OCI-LY3 (cell line): ENCODE results near the gene ZFX.

Source experiments
- H2AFZ ChIP-seq: fragments of 200-600, 300-600 bp; shearing (Covaris generic); 2 replicates; pipeline ENCODE4 v1.6.0; 2014; ENCODE audit warnings: antibody characterized with exemption, low read depth, low read length
- H3K27ac ChIP-seq: fragments of 200-600, 300-600 bp; sonication (generic); 2 replicates; pipeline ENCODE4 v1.5.1; 2014; ENCODE audit warnings: mild to moderate bottlenecking, low read length, moderate library complexity, mixed read lengths
- H3K27me3 ChIP-seq: fragments of 200-600, 300-600 bp; sonication (generic); 2 replicates; pipeline ENCODE4 v1.6.1; 2014; ENCODE audit warnings: low read depth, low read length, mixed read lengths
- H3K36me3 ChIP-seq: fragments of 200-600, 300-600 bp; sonication (generic); replicated peaks from 2 replicates; pipeline ENCODE3; 2014; ENCODE audit warnings: low read depth, low read length, mixed read lengths
- H3K4me1 ChIP-seq: fragments of 300-600, 200-600 bp; sonication (generic); 2 replicates; pipeline ENCODE4 v1.6.1; 2014; ENCODE audit warnings: low read length, mixed read lengths
- H3K4me2 ChIP-seq: fragments of 200-600, 300-600 bp; sonication (generic); 2 replicates; pipeline ENCODE4 v1.6.1; 2014; ENCODE audit warnings: low read length, mixed read lengths
- H3K4me3 ChIP-seq: fragments of 300-600, 200-600 bp; sonication (generic); 2 replicates; pipeline ENCODE4 v1.5.1; 2014; ENCODE audit warnings: antibody characterized with exemption, mild to moderate bottlenecking, low read length, moderate library complexity
- H3K79me2 ChIP-seq: fragments of 300-600, 200-600 bp; shearing (Covaris generic); 2 replicates; pipeline ENCODE4 v1.6.1; 2014; ENCODE audit warnings: mild to moderate bottlenecking, low read length, mixed read lengths
- H3K9ac ChIP-seq: fragments of 300-600, 200-600 bp; shearing (Covaris generic); 2 replicates; pipeline ENCODE4 v1.6.0; 2014; ENCODE audit warnings: mild to moderate bottlenecking, low read length, moderate library complexity
- H3K9me3 ChIP-seq: fragments of 200-600, 300-600 bp; shearing (Covaris generic); 2 replicates; pipeline ENCODE4 v1.6.1; 2014; ENCODE audit warnings: low read length, mixed read lengths; ENCODE audit not compliant: insufficient read depth
- H4K20me1 ChIP-seq: fragments of 200-600, 300-600 bp; sonication (generic); 2 replicates; pipeline ENCODE4 v1.6.1; 2016; ENCODE audit warnings: low read length, mixed read lengths; ENCODE audit not compliant: insufficient read depth
- EZH2phosphoT487 ChIP-seq: fragments of 200-600 bp; shearing (Covaris generic); IDR thresholded peaks from 2 replicates; pipeline ENCODE4 v1.6.1; 2018; ENCODE audit warnings: antibody characterized with exemption, mixed run types, low read depth
- TF ChIP-seq, protein P1 (sequence below): fragments of 200-600, 300-600 bp; sonication (generic); IDR thresholded peaks from 2 replicates; pipeline ENCODE4 v1.5.1; 2014; ENCODE audit warnings: antibody characterized with exemption, low read length, low read depth

Gene ZFX

DNA sequence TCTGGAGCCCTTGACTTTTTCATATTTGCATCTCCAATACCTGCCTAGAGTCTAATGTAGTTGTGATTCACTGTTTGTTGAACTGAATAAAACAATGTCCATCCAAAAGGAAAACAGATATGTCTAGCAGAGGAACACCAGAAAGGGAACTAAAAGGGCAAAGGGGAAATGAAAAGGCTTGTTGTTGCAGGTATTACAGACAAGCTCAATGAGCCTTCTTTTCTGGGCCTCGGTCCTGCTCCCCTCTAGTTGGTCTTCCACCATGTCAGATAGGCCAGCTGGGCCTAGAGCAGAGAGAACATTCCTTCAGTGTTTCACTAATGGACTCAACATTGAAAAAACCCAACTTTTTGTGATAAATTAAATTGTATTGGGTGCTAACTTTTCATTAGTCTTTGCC, 55.4 kb downstream of the ZFX start:
- H2AFZ ChIP-seq = no peak overlapping the region
- no peaks in the 10 kb centered on the region for H3K9me3 ChIP-seq
- no peaks in the 10 kb centered on the region for H3K27me3 ChIP-seq
- H3K4me3 ChIP-seq = no peak overlapping the region
- no peak overlapping the region for H3K9ac ChIP-seq
- peaks cover 18% of the 10 kb centered on the region for H3K36me3 ChIP-seq
- peaks cover 22% of the 10 kb centered on the region for H4K20me1 ChIP-seq
- TF ChIP-seq, protein P1, sequence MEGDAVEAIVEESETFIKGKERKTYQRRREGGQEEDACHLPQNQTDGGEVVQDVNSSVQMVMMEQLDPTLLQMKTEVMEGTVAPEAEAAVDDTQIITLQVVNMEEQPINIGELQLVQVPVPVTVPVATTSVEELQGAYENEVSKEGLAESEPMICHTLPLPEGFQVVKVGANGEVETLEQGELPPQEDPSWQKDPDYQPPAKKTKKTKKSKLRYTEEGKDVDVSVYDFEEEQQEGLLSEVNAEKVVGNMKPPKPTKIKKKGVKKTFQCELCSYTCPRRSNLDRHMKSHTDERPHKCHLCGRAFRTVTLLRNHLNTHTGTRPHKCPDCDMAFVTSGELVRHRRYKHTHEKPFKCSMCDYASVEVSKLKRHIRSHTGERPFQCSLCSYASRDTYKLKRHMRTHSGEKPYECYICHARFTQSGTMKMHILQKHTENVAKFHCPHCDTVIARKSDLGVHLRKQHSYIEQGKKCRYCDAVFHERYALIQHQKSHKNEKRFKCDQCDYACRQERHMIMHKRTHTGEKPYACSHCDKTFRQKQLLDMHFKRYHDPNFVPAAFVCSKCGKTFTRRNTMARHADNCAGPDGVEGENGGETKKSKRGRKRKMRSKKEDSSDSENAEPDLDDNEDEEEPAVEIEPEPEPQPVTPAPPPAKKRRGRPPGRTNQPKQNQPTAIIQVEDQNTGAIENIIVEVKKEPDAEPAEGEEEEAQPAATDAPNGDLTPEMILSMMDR = no peak
- no peak for TF ChIP-seq EZH2phosphoT487
- peaks cover 63% of the 10 kb centered on the region for H3K79me2 ChIP-seq
- H3K4me1 ChIP-seq = peaks cover 20% of the 10 kb centered on the region
- H3K4me2 ChIP-seq = peak overlapping the region; percentile 33
- H3K27ac ChIP-seq = peak overlapping the region; percentile 51

DNA sequence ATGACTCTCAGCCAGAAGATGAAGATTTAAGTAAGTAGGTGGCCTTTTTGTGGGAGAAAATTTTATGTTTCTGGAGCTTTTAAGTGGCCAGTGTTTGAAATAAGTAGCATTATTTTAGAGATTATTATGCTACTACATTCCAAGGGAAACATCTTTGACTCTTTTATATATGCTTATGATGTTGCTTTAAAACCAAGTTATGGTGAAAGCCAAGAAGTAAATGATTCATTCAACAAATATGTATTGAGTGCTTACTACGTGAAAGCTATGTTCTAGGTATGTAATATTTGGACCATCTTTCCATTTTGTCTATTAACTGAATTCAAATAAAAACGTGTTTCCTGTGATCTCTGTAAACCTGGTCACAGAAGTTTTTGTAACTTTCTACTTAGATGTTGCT, 58.3 kb downstream of the ZFX start:
- no peaks in the 10 kb centered on the region for H3K27me3 ChIP-seq
- H3K4me2 ChIP-seq = no peak overlapping the region
- no peak overlapping the region for H3K27ac ChIP-seq
- H3K36me3 ChIP-seq = peaks cover 21% of the 10 kb centered on the region
- no peak overlapping the region for H2AFZ ChIP-seq
- H3K79me2 ChIP-seq = peaks cover 39% of the 10 kb centered on the region
- H3K9ac ChIP-seq = no peak overlapping the region
- peaks cover 14% of the 10 kb centered on the region for H3K4me1 ChIP-seq
- H3K4me3 ChIP-seq = no peak overlapping the region
- H4K20me1 ChIP-seq = peaks cover 17% of the 10 kb centered on the region
- H3K9me3 ChIP-seq = no peaks in the 10 kb centered on the region
- TF ChIP-seq, protein P1 = no peak

DNA sequence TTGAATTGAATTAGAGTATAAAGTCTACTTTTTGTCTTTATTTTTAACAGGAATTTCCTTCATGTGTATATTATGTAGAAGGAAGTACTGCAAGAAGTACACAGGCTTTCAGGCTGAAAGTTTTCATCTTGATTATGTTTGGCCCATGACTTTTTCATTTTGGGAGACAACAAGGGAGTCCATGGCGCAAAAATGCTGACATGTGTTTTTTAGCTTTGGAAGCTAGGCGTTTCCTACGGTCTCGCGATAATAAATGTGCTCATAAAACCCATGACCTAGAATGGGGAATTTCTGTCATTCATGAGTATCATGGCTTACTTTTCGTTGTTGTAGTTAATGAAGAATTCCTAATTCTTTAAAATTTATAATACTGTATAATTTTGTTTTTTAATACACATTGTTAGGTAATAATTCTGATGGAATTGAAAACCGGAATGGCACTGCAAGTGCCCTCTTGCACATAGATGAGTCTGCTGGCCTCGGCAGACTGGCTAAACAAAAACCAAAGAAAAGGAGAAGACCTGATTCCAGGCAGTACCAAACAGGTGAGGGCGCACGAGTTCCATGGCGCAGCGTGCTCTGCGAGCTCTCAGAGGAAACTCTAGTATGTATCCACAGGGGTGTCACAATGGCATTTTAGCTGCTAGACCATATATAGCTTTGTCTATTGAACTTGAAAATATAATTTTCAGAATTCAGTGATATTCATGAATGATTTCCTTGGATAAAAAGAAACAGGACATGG, 59.1 kb downstream of the ZFX start:
- Histone ChIP-seq H4K20me1 (peaks cover 13% of the 10 kb centered on the region), H3K4me2 (no peak overlapping the region), H3K27ac (no peak overlapping the region), H2AFZ (no peak overlapping the region), H3K4me3 (no peak overlapping the region), H3K27me3 (no peaks in the 10 kb centered on the region), H3K79me2 (peaks cover 30% of the 10 kb centered on the region), H3K9ac (no peak overlapping the region), H3K36me3 (peaks cover 21% of the 10 kb centered on the region), H3K4me1 (peaks cover 14% of the 10 kb centered on the region), H3K9me3 (no peaks in the 10 kb centered on the region)
- TF ChIP-seq EZH2phosphoT487 = no peak
- TF ChIP-seq, protein P1 = no peak

DNA sequence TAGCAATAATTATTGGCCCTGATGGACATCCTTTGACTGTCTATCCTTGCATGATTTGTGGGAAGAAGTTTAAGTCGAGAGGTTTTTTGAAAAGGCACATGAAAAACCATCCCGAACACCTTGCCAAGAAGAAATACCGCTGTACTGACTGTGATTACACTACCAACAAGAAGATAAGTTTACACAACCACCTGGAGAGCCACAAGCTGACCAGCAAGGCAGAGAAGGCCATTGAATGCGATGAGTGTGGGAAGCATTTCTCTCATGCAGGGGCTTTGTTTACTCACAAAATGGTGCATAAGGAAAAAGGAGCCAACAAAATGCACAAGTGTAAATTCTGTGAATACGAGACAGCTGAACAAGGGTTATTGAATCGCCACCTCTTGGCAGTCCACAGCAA, 60.7 kb downstream of the ZFX start:
- no peak overlapping the region for H3K9ac ChIP-seq
- H3K4me3 ChIP-seq = no peak overlapping the region
- no peaks in the 10 kb centered on the region for H3K9me3 ChIP-seq
- no peaks in the 10 kb centered on the region for H3K27me3 ChIP-seq
- H3K4me2 ChIP-seq = no peak overlapping the region
- H3K79me2 ChIP-seq = peaks cover 15% of the 10 kb centered on the region
- peaks cover 18% of the 10 kb centered on the region for H3K36me3 ChIP-seq
- H4K20me1 ChIP-seq = peaks cover 2% of the 10 kb centered on the region; the same call in 1 of the 2 replicates
- H3K27ac ChIP-seq = no peak overlapping the region
- peaks cover 3% of the 10 kb centered on the region for H3K4me1 ChIP-seq
- no peak overlapping the region for H2AFZ ChIP-seq
- TF ChIP-seq EZH2phosphoT487 = no peak
- TF ChIP-seq, protein P1 = no peak
